ENCODE results near the gene SLC66A2. TPM values are rescaled to one million over a fixed set of nuclear protein-coding genes. Genes with fewer than 3 reads are reported as not detected.

The SLC66A2 gene
- total RNA-seq, 1 donor from 2014 or later, result 28.1 TPM

- TF ChIP-seq CTCF (conservative IDR thresholded peaks at IDR 0.05; ENCODE audit: low read depth, low read length), result no peak
- no peak for DNase-seq (ENCODE audit: low read depth)
- no peak overlapping the region for H3K4me3 ChIP-seq (ENCODE audit: low read depth, low read length)
Observed at GRCh38 chr18:79859314-79859713, 92.1 kb downstream of the SLC66A2 start.

DNA sequence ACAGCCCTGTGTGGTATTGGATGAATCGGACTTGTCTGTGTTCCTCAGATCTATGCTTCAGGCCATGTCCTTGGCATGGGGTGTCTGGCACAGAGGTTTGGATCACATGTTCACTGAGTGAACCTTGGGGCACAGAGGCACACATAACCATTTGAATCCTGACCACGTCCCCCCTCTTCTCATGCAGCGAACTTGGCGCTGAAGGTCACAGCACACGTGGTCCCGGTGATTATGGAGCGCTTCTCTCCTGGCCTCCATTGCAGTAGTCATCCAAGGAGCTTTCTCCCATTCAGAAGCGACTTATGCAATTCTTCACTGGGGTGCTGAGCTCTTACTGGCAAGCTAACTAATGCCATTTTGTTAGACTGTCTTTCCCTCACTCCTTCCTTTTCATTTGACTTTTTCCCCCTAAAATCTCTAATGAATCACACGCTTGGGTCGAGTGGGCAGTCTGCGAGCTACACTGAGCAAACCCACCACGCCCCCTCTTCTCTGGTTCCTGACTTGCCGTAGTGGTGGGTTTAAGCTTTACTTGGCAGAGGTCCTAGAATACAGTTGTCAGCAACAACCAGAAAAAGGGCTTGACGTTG lies 94.3 kb downstream of the SLC66A2 start:
- DNase-seq (ENCODE audit: low read depth), result no peak
- no peak overlapping the region for H3K4me3 ChIP-seq (ENCODE audit: low read depth, low read length)
- TF ChIP-seq CTCF (conservative IDR thresholded peaks at IDR 0.05; ENCODE audit: low read depth, low read length), result no peak

- no peak overlapping the region for H3K4me3 ChIP-seq (ENCODE audit: low read depth, low read length)
- no peak for DNase-seq (ENCODE audit: low read depth)
- no peak for TF ChIP-seq CTCF (conservative IDR thresholded peaks at IDR 0.05; ENCODE audit: low read depth, low read length)
Observed at GRCh38 chr18:79856119-79857007, 95.1 kb downstream of the SLC66A2 start.

DNA sequence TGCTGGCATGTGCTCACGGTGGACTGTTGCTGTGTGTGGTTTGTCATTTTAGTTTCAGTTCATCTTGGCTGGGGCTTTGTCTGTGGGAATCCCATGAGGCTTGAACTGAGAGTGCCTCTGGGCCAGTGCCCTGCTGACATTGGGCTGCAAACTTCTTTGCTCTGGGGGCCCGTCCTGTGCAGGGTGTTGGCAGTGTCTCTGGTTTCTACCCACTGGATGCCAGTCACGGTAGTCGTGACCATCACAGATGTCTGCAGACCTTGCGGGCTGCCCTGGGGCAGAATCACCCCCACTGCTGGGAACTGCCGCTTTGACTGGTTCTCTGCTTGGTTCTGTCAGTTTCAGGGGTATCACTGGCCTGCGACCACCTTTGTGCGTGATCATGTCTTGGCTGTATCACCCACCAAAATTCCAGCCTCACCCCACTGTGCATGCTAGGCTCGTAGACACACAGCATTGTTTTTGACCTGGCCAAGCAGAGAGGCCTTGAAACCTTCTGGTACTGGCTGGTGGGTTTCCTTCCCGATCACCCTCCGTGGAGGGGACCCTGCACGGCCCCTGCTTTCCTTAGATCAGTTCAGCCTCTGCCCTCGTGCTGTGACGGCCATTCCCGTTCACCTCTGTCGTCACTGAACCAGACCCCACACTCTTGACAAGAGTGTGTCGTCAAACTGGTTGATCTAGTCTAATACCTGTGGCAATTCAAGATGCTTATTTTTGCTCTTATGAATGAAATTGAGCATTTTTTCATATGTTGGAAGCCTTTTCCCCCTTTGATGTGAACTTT lies 96.1 kb downstream of the SLC66A2 start:
- no peak for TF ChIP-seq CTCF (conservative IDR thresholded peaks at IDR 0.05; ENCODE audit: low read depth, low read length)
- no peak for DNase-seq (ENCODE audit: low read depth)
- no peak overlapping the region for H3K4me3 ChIP-seq (ENCODE audit: low read depth, low read length)

GRCh38 chr18:79853993-79854364 lies 97.5 kb downstream of the SLC66A2 start:
- no peak for DNase-seq (ENCODE audit: low read depth)
- H3K4me3 ChIP-seq (ENCODE audit: low read depth, low read length), result no peak overlapping the region
- no peak for TF ChIP-seq CTCF (conservative IDR thresholded peaks at IDR 0.05; ENCODE audit: low read depth, low read length)

DNA sequence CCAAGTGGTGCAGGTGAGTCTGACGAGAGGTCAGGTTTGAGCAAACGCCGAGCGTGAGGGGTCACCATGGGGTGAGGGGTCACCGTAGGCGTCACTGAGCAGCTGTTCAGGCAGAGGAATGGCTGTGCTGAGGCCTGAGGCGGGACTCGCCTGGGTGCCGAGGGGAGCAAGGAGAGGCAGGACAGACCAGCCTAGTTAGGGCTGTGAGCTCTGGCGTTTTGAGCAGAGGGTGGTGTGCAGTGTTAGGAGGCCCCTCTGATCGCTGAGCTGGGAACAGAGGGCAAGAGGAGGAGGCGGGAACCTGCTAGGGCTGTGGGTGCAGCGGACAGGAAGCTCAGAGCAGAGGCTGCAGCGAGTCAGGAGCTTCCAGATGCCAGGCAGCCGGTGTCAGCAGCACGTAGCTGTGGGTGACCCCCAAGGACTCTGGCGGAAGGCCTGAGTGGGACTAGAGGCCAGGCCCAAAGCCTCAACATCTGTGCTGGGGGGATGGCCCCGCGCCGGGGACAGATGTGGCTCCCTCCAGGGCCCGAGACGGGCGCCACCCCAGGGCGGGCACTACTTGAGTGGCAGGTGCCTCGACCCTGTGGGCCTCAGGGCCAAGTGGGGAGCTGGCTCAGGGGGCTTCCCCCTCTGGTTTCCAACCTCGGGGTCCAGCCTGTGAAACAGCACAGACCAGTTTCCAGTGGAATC lies 98.0 kb downstream of the SLC66A2 start:
- TF ChIP-seq CTCF (conservative IDR thresholded peaks at IDR 0.05; ENCODE audit: low read depth, low read length), result no peak
- H3K4me3 ChIP-seq (ENCODE audit: low read depth, low read length), result no peak overlapping the region
- DNase-seq (ENCODE audit: low read depth), result no peak

Measured in epithelial cell of proximal tubule (primary cell).